G401 (cell line): ENCODE results near the gene STYXL1. TPM values are rescaled to one million over a fixed set of nuclear protein-coding genes. Genes with fewer than 3 reads are reported as not detected.
"Not testable (repeated sequence)": the region's sequence is repeated elsewhere in the genome, so short reads cannot be mapped to it uniquely, and the experiment has no call there.

ENCODE experiments used
- DNase-seq: peaks from one replicate; pipeline ENCODE4 v3.0.0-alpha.2; 2015; ENCODE audit warnings: low spot score
- in situ Hi-C: cut with HindIII; loops from 2 replicates; pipeline ENCODE4 v1.10.0; 2016; ENCODE audit warnings: low sequenced_read_pairs, mixed read lengths
- total RNA-seq: library from RNA; depleted of rRNA; stranded (reverse); fragments of >200 nt; shearing (Covaris generic); gene quantifications from 2 replicates; pipeline ENCODE4 v1.2.3, GENCODE V29; 2014; rRNA removed

STYXL1 gene
- total RNA-seq, result 61.7 TPM in 2 replicates

GRCh38 chr7:76047811-76048667, at the start of gene STYXL1, which contains the start of gene MDH2:
Gene STYXL1 (minus strand): TSS chr7:76048000. CDS start chr7:76030523, 17,477 bp downstream.
Gene MDH2 (plus strand): TSS chr7:76048106. CDS start chr7:76048161, 55 bp downstream.
- DNase-seq, result peak; percentile 96
- in situ Hi-C loops, result no loop called here

GRCh38 chr7:76095908-76096307, 48.1 kb upstream of the STYXL1 start:
- DNase-seq, result no peak
- in situ Hi-C loops, result no loop called here

GRCh38 chr7:76094326-76094725, 46.5 kb upstream of the STYXL1 start:
- in situ Hi-C loops, DNase-seq: not testable (repeated sequence)

GRCh38 chr7:76093531-76093930, 45.7 kb upstream of the STYXL1 start:
- in situ Hi-C loops, DNase-seq: not testable (repeated sequence)

- DNase-seq, result no peak
- in situ Hi-C loops, result no loop called here
Measured at GRCh38 chr7:76091506-76091905, 43.7 kb upstream of the STYXL1 start.

GRCh38 chr7:76089865-76090475, 42.2 kb upstream of the STYXL1 start:
- in situ Hi-C loops, result no loop called here
- no peak for DNase-seq

- DNase-seq, in situ Hi-C loops: not testable (repeated sequence)
Measured at GRCh38 chr7:76087362-76087791, 39.6 kb upstream of the STYXL1 start.

GRCh38 chr7:76086070-76086469, 38.3 kb upstream of the STYXL1 start:
- no peak for DNase-seq
- in situ Hi-C loops, result no loop called here

GRCh38 chr7:76084115-76084514, 36.3 kb upstream of the STYXL1 start:
- DNase-seq, in situ Hi-C loops: not testable (repeated sequence)

GRCh38 chr7:76080204-76080603, 32.4 kb upstream of the STYXL1 start:
- in situ Hi-C loops, result no loop called here
- peak; percentile 62 for DNase-seq

GRCh38 chr7:76077435-76077834, 29.6 kb upstream of the STYXL1 start:
- DNase-seq, result no peak
- in situ Hi-C loops, result no loop called here

GRCh38 chr7:76076995-76077394, 29.2 kb upstream of the STYXL1 start:
- in situ Hi-C loops, result no loop called here

GRCh38 chr7:76074972-76075370, 27.2 kb upstream of the STYXL1 start:
- no peak for DNase-seq
- in situ Hi-C loops, result no loop called here

More at GRCh38 chr7:76076995-76077394, 29.2 kb upstream of the STYXL1 start:
- no peak for DNase-seq

GRCh38 chr7:76074306-76074971, 26.6 kb upstream of the STYXL1 start:
- no peak for DNase-seq
- in situ Hi-C loops, result no loop called here

GRCh38 chr7:76073335-76073990, 25.7 kb upstream of the STYXL1 start:
- in situ Hi-C loops, result no loop called here
- DNase-seq, result no peak

GRCh38 chr7:76072243-76073148, 24.7 kb upstream of the STYXL1 start:
- in situ Hi-C loops, result no loop called here

GRCh38 chr7:76071316-76072242, 23.8 kb upstream of the STYXL1 start:
- no peak for DNase-seq
- in situ Hi-C loops, result no loop called here

More at GRCh38 chr7:76072243-76073148, 24.7 kb upstream of the STYXL1 start:
- no peak for DNase-seq
